Glutamatergic neuron (in vitro differentiated cells): ENCODE measurements around the gene DPEP1. TPM values are rescaled to one million over a fixed set of nuclear protein-coding genes. Genes with fewer than 3 reads are reported as not detected.
"Not testable (repeated sequence)": the region's sequence is repeated elsewhere in the genome, so short reads cannot be mapped to it uniquely, and the experiment has no call there.

Source experiments
- DNase-seq: peaks from one replicate; pipeline ENCODE4 v3.0.0; 2022
- H3K27ac Mint-ChIP-seq: one replicate; pipeline ENCODE4 v1.8.0; 2020; ENCODE audit warnings: mild to moderate bottlenecking, mixed read lengths, inconsistent platforms; ENCODE audit not compliant: unreplicated experiment
- H3K27me3 Mint-ChIP-seq: one replicate; pipeline ENCODE4 v1.8.0; 2020; ENCODE audit warnings: mild to moderate bottlenecking, moderate library complexity, mixed read lengths, inconsistent platforms; ENCODE audit not compliant: unreplicated experiment
- H3K36me3 Mint-ChIP-seq: one replicate; pipeline ENCODE4 v1.8.0; 2020; ENCODE audit warnings: mild to moderate bottlenecking, mixed read lengths, inconsistent platforms; ENCODE audit not compliant: unreplicated experiment
- H3K4me1 Mint-ChIP-seq: one replicate; pipeline ENCODE4 v1.8.0; 2020; ENCODE audit warnings: mild to moderate bottlenecking, low read depth, mixed read lengths, inconsistent platforms; ENCODE audit not compliant: unreplicated experiment
- H3K4me3 Mint-ChIP-seq: one replicate; pipeline ENCODE4 v1.8.0; 2020; ENCODE audit warnings: mild to moderate bottlenecking, mixed read lengths, inconsistent platforms; ENCODE audit not compliant: unreplicated experiment
- H3K9me3 Mint-ChIP-seq: one replicate; pipeline ENCODE4 v1.8.0; 2020; ENCODE audit warnings: mild to moderate bottlenecking, moderate library complexity, mixed read lengths, inconsistent platforms; ENCODE audit not compliant: unreplicated experiment
- CTCF ChIP-seq: fragments of 200-600 bp; sonication (generic); IDR thresholded peaks from one replicate; pipeline ENCODE4 v1.5.0; 2021; ENCODE audit not compliant: partially characterized antibody, unreplicated experiment
- total RNA-seq: library from RNA; stranded (reverse); fragmentation: NEBNext Ultra II Directional; extraction: Animal tissue kit (Norgen Biotek cat#: 25700); gene quantifications from one replicate; pipeline ENCODE4 v1.2.1, GENCODE V29; 2021; ENCODE audit not compliant: unreplicated experiment

The DPEP1 gene
- total RNA-seq, 1 donor from 2014 or later: 0.39 TPM

GRCh38 chr16:89567656-89568594 is 45.5 kb upstream of the DPEP1 start:
- no peak overlapping the region for H3K4me3 Mint-ChIP-seq
- peaks cover 9% of the 10 kb centered on the region for H3K27me3 Mint-ChIP-seq
- DNase-seq: no peak
- H3K36me3 Mint-ChIP-seq: no peaks in the 10 kb centered on the region
- TF ChIP-seq CTCF: no peak
- peaks cover 12% of the 10 kb centered on the region for H3K9me3 Mint-ChIP-seq
- no peak overlapping the region for H3K27ac Mint-ChIP-seq
- H3K4me1 Mint-ChIP-seq: peaks cover 22% of the 10 kb centered on the region

GRCh38 chr16:89569506-89570341 is 43.7 kb upstream of the DPEP1 start:
- Mint-ChIP-seq H3K4me1 (peaks cover 26% of the 10 kb centered on the region), H3K36me3 (no peaks in the 10 kb centered on the region), H3K9me3 (peaks cover 19% of the 10 kb centered on the region), H3K27me3 (peaks cover 15% of the 10 kb centered on the region), H3K4me3 (no peak overlapping the region), H3K27ac (no peak overlapping the region)
- no peak for TF ChIP-seq CTCF
- DNase-seq: no peak

- no peaks in the 10 kb centered on the region for H3K36me3 Mint-ChIP-seq
- H3K4me1 Mint-ChIP-seq: peaks cover 22% of the 10 kb centered on the region
- TF ChIP-seq CTCF: no peak
- H3K27me3 Mint-ChIP-seq: peaks cover 12% of the 10 kb centered on the region
- no peak overlapping the region for H3K27ac Mint-ChIP-seq
- peaks cover 16% of the 10 kb centered on the region for H3K9me3 Mint-ChIP-seq
- DNase-seq: no peak
- H3K4me3 Mint-ChIP-seq: no peak overlapping the region
Observed at GRCh38 chr16:89570342-89570923, 43.0 kb upstream of the DPEP1 start.

GRCh38 chr16:89570983-89571598 is 42.4 kb upstream of the DPEP1 start:
- peaks cover 19% of the 10 kb centered on the region for H3K4me1 Mint-ChIP-seq
- not testable (repeated sequence) for H3K36me3 Mint-ChIP-seq, H3K4me3 Mint-ChIP-seq, H3K27ac Mint-ChIP-seq, DNase-seq
- peaks cover 16% of the 10 kb centered on the region for H3K9me3 Mint-ChIP-seq
- H3K27me3 Mint-ChIP-seq: peaks cover 12% of the 10 kb centered on the region

- Mint-ChIP-seq H3K27ac (no peak overlapping the region), H3K4me3 (no peak overlapping the region), H3K9me3 (peaks cover 14% of the 10 kb centered on the region), H3K27me3 (peaks cover 10% of the 10 kb centered on the region), H3K4me1 (peaks cover 15% of the 10 kb centered on the region), H3K36me3 (no peaks in the 10 kb centered on the region)
- no peak for DNase-seq
- TF ChIP-seq CTCF: no peak
Observed at GRCh38 chr16:89571636-89572035, 41.8 kb upstream of the DPEP1 start.
